Mammary epithelial cell (primary cell): ENCODE measurements around the gene ECE2.

Experiments used
- EZH2 ChIP-seq: IDR thresholded peaks from 2 replicates; pipeline ENCODE4 v1.6.1; 2012; ENCODE audit warnings: low read length, inconsistent platforms, borderline replicate concordance
- TF ChIP-seq, protein P1 (sequence below), 2 donors: IDR thresholded peaks in 1 of 2; conservative IDR thresholded peaks in 1 of 2; 2 replicates each; pipeline ENCODE4 v1.5.1; 2011 to 2012; ENCODE audit warnings: inconsistent platforms in 2 of 2, low read length in 2 of 2, mild to moderate bottlenecking in 2 of 2, control low read depth in 1 of 2, low read depth in 1 of 2; ENCODE audit not compliant: insufficient read depth in 1 of 2; ENCODE audit errors: extremely low read depth in 1 of 2

DNA sequence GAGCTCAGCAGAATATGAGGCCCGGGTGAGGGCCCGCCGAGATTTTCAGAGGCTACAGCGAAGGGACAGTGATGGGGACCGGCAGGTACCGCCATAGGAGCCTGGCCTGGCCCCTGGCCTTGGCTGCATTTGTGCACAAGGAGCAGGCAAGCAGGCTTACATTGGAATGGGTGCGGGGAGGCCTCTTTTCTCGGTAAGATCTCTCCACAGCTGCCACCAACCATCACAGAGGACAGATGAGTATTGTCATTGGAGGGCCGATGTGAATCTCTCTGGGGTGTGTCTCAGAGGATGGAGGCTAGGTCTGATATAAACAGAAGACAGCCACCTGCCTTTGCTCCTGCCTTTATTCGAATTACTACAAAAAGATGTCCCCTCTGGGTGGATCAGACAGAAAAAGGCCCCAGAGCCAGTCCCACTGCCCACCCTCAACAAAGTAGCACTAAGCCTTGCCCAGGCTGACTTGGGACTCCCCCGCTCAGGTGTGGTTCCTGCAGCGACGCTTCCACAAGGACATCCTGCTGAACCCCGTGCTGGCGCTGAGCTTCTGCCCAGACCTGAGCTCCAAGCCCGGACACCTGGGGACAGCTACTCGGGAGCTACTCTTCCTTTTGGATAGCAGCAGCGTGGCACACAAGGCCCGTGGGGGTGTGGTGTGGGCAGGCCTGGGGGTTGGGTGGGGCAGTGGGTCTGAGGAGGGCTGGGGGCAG is 41.0 kb upstream of the ECE2 start:
- TF ChIP-seq, protein P1, sequence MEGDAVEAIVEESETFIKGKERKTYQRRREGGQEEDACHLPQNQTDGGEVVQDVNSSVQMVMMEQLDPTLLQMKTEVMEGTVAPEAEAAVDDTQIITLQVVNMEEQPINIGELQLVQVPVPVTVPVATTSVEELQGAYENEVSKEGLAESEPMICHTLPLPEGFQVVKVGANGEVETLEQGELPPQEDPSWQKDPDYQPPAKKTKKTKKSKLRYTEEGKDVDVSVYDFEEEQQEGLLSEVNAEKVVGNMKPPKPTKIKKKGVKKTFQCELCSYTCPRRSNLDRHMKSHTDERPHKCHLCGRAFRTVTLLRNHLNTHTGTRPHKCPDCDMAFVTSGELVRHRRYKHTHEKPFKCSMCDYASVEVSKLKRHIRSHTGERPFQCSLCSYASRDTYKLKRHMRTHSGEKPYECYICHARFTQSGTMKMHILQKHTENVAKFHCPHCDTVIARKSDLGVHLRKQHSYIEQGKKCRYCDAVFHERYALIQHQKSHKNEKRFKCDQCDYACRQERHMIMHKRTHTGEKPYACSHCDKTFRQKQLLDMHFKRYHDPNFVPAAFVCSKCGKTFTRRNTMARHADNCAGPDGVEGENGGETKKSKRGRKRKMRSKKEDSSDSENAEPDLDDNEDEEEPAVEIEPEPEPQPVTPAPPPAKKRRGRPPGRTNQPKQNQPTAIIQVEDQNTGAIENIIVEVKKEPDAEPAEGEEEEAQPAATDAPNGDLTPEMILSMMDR (conservative IDR thresholded peaks at IDR 0.05 in 1 of 2, IDR thresholded peaks at IDR 0.05 in 1 of 2; ENCODE audit: extremely low read depth in 1 of 2, insufficient read depth in 1 of 2, low read depth in 1 of 2, low read length in 2 of 2): no peak
- TF ChIP-seq EZH2: no peak
